Measurements from ENCODE around the gene MESP1. TPM values are rescaled to one million over a fixed set of nuclear protein-coding genes. Genes with fewer than 3 reads are reported as not detected.

The MESP1 gene
- polyA plus RNA-seq, 4 donors: 0.69 to 1.1 (median 0.97) TPM; not detected in 1

- Histone ChIP-seq H3K4me1 (ENCODE audit: control insufficient read depth in 3 of 3, insufficient read depth in 2 of 3, low read depth in 1 of 3, low read length in 2 of 3) (no peaks in the 10 kb centered on the region), H3K27ac (ENCODE audit: low read depth in 1 of 3, low read length in 2 of 3) (no peak overlapping the region), H3K9me3 (ENCODE audit: control insufficient read depth in 2 of 2, insufficient read depth in 1 of 2, low read depth in 1 of 2, low read length in 1 of 2) (no peaks in the 10 kb centered on the region), H3K27me3 (ENCODE audit: control insufficient read depth in 3 of 3, insufficient read depth in 3 of 3, low read length in 3 of 3) (no peaks in the 10 kb centered on the region), H3K4me3 (ENCODE audit: low read depth in 1 of 3, low read length in 3 of 3) (no peak overlapping the region), H3K36me3 (ENCODE audit: control insufficient read depth in 3 of 3, insufficient read depth in 2 of 3, low read depth in 1 of 3, low read length in 3 of 3) (no peaks in the 10 kb centered on the region)
- WGBS, 3 donors: 87 to 95% (median 88%) methylated on average over 2 of the region's 2 CpGs
- DNase-seq (no peak), FAIRE-seq (no peak)
These were observed 36.3 kb downstream of the MESP1 start for GRCh38 chr15:89714775-89715174.

DNA sequence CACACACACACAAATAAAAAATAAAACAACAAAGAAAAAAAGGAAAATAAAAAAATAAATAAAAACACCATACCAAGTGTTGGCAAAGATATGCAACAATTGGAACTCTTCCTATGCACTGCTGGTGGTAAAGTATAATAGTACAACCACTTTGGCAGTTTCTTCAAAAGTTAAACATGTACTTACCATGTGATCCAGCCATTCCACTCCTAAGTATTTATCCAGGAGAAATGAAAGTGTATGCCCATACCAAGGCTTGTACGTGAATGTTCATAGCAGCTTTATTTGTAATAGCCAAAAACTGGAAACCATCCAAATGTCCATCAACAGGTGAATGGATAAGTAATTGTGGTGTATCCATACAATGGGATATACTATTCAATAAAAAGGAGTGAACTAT, 43.5 kb downstream of the MESP1 start:
- no peak overlapping the region for H3K4me3 ChIP-seq (ENCODE audit: low read depth in 1 of 3, low read length in 3 of 3)
- H3K27me3 ChIP-seq (ENCODE audit: control insufficient read depth in 3 of 3, insufficient read depth in 3 of 3, low read length in 3 of 3): no peaks in the 10 kb centered on the region
- no peak for DNase-seq
- H3K4me1 ChIP-seq (ENCODE audit: control insufficient read depth in 3 of 3, insufficient read depth in 2 of 3, low read depth in 1 of 3, low read length in 2 of 3): no peaks in the 10 kb centered on the region
- WGBS, 3 donors: 33 to 55% (median 45%) methylated on average over 1 of the region's 1 CpG
- H3K36me3 ChIP-seq (ENCODE audit: control insufficient read depth in 3 of 3, insufficient read depth in 2 of 3, low read depth in 1 of 3, low read length in 3 of 3): no peaks in the 10 kb centered on the region
- H3K9me3 ChIP-seq (ENCODE audit: control insufficient read depth in 2 of 2, insufficient read depth in 1 of 2, low read depth in 1 of 2, low read length in 1 of 2): no peaks in the 10 kb centered on the region
- FAIRE-seq: no peak
- no peak overlapping the region for H3K27ac ChIP-seq (ENCODE audit: low read depth in 1 of 3, low read length in 2 of 3)

DNA sequence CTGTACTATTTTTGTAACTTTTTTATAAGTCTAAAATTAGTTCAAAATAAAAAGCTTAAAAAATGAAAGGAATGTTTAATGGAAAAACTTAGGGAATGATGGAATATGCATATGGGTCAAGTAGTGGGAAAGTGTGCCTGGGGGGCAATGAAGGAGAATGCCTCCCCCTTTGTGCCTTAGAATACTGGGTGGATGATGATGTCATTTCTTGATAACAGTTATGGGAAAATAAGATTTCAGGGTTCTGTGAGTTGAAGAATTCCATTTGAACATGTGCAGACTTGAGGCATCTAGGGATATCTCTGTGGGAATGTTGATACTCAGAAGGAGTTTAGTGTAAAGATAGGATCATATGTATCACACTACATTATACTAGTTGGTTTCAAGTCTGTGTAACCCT, 46.6 kb downstream of the MESP1 start:
- FAIRE-seq: no peak
- Histone ChIP-seq H3K36me3 (ENCODE audit: control insufficient read depth in 3 of 3, insufficient read depth in 2 of 3, low read depth in 1 of 3, low read length in 3 of 3) (no peaks in the 10 kb centered on the region), H3K9me3 (ENCODE audit: control insufficient read depth in 2 of 2, insufficient read depth in 1 of 2, low read depth in 1 of 2, low read length in 1 of 2) (no peaks in the 10 kb centered on the region), H3K4me1 (ENCODE audit: control insufficient read depth in 3 of 3, insufficient read depth in 2 of 3, low read depth in 1 of 3, low read length in 2 of 3) (no peaks in the 10 kb centered on the region), H3K4me3 (ENCODE audit: low read depth in 1 of 3, low read length in 3 of 3) (no peak overlapping the region), H3K27ac (ENCODE audit: low read depth in 1 of 3, low read length in 2 of 3) (no peak overlapping the region), H3K27me3 (ENCODE audit: control insufficient read depth in 3 of 3, insufficient read depth in 3 of 3, low read length in 3 of 3) (no peaks in the 10 kb centered on the region)
- DNase-seq: no peak

Other genes with a start within 250 kb of the MESP1 start
- 1 to 10 TPM in 2 of 4 donors, under 1 TPM in 1, not detected in 1; 0.22 to 4.1 (median 3.7) TPM for gene TICRR, start 175.8 kb downstream of the MESP1 start, polyA plus RNA-seq
- 1 to 10 TPM in 2 of 4 donors, under 1 TPM in 1, not detected in 1; 0.27 to 2.1 (median 1.9) TPM for gene KIF7, start 95.8 kb downstream of the MESP1 start, polyA plus RNA-seq
- gene PLIN1, start 71.9 kb downstream of the MESP1 start, polyA plus RNA-seq: 10 to 100 TPM in 1 of 4 donors, 1 to 10 TPM in 2, under 1 TPM in 1; 0.44 to 18.0 (median 4.8) TPM
- gene PEX11A, start 60.5 kb downstream of the MESP1 start, polyA plus RNA-seq: 10 to 100 TPM; 10.5 to 19.2 (median 16.8) TPM
- gene WDR93, start 60.4 kb downstream of the MESP1 start, polyA plus RNA-seq: under 1 TPM in 2 of 4 donors, not detected in 2; 0.09 to 0.19 TPM
- under 1 TPM in 2 of 4 donors, not detected in 2; 0.34 to 0.39 TPM for gene MESP2, start 25.1 kb upstream of the MESP1 start, polyA plus RNA-seq
- 1,000 to 10,000 TPM; 1,286 to 3,293 (median 2,526) TPM for gene ANPEP, start 63.6 kb upstream of the MESP1 start, polyA plus RNA-seq
- gene AP3S2, start 142.7 kb upstream of the MESP1 start, polyA plus RNA-seq: 10 to 100 TPM; 22.7 to 33.3 (median 27.6) TPM
- gene ARPIN, start 161.7 kb upstream of the MESP1 start, polyA plus RNA-seq: 10 to 100 TPM; 11.9 to 37.1 (median 17.9) TPM

All from small intestine (tissue), 7 donors.